Measurements from ENCODE around the gene NSUN6.

The NSUN6 gene

DNA sequence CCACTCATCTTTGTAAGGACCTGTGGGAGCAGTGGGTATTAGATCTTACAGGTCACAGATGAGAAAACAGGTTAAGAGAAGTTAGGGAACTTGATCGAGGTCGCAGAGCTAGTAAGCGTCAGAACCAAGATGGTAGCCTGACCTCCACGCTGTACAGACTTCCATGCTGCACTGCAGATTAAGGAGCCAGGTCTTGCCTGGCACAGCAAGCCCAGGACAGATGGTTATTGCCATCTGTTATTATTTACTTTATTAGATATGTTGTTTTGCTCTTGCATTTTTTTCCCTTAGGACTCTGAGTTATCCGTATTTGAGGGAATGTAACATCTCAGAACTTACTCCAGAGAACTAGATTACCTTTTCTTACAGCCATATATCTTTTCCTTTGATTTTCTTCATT, 147.2 kb downstream of the NSUN6 start:
- TF ChIP-seq, protein P1, sequence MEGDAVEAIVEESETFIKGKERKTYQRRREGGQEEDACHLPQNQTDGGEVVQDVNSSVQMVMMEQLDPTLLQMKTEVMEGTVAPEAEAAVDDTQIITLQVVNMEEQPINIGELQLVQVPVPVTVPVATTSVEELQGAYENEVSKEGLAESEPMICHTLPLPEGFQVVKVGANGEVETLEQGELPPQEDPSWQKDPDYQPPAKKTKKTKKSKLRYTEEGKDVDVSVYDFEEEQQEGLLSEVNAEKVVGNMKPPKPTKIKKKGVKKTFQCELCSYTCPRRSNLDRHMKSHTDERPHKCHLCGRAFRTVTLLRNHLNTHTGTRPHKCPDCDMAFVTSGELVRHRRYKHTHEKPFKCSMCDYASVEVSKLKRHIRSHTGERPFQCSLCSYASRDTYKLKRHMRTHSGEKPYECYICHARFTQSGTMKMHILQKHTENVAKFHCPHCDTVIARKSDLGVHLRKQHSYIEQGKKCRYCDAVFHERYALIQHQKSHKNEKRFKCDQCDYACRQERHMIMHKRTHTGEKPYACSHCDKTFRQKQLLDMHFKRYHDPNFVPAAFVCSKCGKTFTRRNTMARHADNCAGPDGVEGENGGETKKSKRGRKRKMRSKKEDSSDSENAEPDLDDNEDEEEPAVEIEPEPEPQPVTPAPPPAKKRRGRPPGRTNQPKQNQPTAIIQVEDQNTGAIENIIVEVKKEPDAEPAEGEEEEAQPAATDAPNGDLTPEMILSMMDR (IDR thresholded peaks at IDR 0.05; ENCODE audit: insufficient read depth, low read depth, low read length, missing control alignments): no peak
- no peak for DNase-seq (ENCODE audit: low read depth)
- H3K4me3 ChIP-seq (ENCODE audit: low read length): no peak overlapping the region

DNA sequence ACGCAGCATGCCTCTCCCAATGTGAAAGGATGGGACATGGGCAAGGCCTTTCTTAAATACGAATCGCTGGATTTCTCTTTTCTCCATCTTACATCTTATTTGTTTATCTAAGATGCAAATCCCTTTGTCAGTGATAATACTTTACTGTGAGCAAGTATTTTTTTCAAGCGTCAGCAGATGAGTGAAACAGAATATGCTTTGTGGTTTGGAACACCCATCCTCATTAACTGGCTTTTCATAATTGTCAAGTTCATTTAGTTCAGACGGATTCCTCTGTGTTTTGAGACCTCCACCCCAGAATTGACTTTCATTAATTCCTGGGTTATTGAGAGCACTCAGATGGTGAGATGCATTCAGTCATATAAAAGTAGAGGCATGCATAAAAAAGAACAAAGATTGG, 149.8 kb downstream of the NSUN6 start:
- TF ChIP-seq, protein P1 (IDR thresholded peaks at IDR 0.05; ENCODE audit: insufficient read depth, low read depth, low read length, missing control alignments): no peak
- H3K4me3 ChIP-seq (ENCODE audit: low read length): no peak overlapping the region
- DNase-seq (ENCODE audit: low read depth): no peak

DNA sequence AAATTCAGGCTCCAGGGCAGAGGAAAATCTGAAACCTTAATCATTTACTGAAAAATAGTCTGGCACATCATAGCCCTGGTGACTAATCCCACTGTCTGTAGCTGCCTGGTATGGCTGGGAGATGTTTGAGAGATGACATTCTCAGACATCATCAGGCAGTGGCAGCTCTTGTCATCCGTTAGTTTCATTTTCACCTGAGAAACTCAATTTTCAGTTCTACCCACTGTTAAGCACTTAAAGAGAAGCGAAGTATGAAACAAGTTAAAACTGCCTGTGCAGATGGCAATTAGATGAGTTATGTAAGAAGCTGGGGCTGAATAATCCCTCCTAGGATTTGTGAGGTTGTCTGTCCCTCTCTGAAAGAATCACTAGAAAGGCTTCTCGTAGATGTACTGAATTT, 150.2 kb downstream of the NSUN6 start:
- no peak overlapping the region for H3K4me3 ChIP-seq (ENCODE audit: low read length)
- peak; percentile 35 for DNase-seq (ENCODE audit: low read depth)
- TF ChIP-seq, protein P1 (IDR thresholded peaks at IDR 0.05; ENCODE audit: insufficient read depth, low read depth, low read length, missing control alignments): no peak

DNA sequence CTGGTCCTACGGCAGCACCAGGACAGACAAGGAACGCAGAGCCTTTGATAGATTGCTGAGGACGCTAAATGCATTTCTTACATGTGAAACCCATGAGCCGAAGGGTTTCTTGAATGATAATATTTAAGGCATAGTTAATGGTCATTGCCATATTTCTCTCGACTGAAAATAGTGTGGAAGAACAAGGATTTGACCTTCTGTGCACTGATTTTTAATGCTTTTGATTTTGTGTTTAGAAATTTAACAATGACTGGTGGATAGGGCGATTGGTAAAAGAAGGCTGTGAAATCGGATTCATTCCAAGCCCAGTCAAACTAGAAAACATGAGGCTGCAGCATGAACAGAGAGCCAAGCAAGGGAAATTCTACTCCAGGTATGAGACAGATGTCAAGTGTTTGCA, 150.8 kb downstream of the NSUN6 start:
- DNase-seq (ENCODE audit: low read depth): no peak
- no peak overlapping the region for H3K4me3 ChIP-seq (ENCODE audit: low read length)
- TF ChIP-seq, protein P1 (IDR thresholded peaks at IDR 0.05; ENCODE audit: insufficient read depth, low read depth, low read length, missing control alignments): no peak

DNA sequence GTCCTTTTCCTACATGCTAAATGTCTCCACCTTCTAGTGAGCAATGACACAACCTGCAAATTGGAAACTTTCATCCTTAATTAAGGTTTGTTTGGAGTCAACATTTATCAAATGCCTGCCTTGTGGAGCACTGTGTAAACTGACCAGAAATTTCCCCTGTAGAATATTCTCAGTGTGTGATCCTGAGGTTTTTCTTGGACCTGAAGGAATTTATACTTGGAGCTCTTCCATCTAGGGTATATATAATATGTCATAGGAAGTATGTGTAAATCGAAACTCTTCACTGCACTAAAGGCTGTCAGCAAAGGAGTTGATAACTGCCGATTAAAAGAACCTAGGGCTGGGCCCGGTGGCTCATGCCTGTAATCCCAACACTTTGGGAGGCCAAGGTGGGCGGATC, 152.4 kb downstream of the NSUN6 start:
- no peak for DNase-seq (ENCODE audit: low read depth)
- no peak overlapping the region for H3K4me3 ChIP-seq (ENCODE audit: low read length)
- TF ChIP-seq, protein P1 (IDR thresholded peaks at IDR 0.05; ENCODE audit: insufficient read depth, low read depth, low read length, missing control alignments): no peak

DNA sequence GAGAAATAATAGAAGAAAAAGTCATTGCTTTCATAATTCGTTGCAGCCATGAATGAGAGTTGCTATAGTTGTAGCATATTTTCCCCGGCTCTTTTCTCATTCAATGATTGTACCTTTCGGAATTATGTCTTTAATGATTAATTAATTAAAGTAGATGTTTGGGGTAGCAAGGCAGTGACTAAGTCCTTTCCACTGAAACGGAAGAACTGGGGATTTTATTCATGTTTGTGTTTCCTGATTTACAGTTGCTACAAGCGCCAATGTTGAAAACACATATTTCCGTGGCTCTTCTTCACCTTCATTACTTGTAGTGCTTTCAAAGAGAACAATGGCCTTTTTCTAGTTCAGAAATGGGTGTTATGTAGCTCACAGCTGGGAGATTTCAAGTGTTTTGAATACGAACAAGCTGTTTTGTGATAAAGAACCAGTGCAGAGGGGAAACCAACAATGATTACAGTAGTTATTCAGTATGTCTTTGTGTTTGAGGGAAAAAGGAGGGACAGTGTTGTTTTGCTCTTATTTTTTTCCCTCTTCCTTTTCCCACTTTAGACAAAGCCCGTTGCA, 153.5 kb downstream of the NSUN6 start:
- TF ChIP-seq, protein P1 (IDR thresholded peaks at IDR 0.05; ENCODE audit: insufficient read depth, low read depth, low read length, missing control alignments): no peak
- no peak overlapping the region for H3K4me3 ChIP-seq (ENCODE audit: low read length)
- no peak for DNase-seq (ENCODE audit: low read depth)
